Measurements from ENCODE around the gene CMSS1. TPM values are rescaled to one million over a fixed set of nuclear protein-coding genes. Genes with fewer than 3 reads are reported as not detected.

Gene CMSS1
- total RNA-seq (2014; rRNA removed; shearing (Covaris generic)), result 64.3 and 73.8 TPM in 2 replicates

DNA sequence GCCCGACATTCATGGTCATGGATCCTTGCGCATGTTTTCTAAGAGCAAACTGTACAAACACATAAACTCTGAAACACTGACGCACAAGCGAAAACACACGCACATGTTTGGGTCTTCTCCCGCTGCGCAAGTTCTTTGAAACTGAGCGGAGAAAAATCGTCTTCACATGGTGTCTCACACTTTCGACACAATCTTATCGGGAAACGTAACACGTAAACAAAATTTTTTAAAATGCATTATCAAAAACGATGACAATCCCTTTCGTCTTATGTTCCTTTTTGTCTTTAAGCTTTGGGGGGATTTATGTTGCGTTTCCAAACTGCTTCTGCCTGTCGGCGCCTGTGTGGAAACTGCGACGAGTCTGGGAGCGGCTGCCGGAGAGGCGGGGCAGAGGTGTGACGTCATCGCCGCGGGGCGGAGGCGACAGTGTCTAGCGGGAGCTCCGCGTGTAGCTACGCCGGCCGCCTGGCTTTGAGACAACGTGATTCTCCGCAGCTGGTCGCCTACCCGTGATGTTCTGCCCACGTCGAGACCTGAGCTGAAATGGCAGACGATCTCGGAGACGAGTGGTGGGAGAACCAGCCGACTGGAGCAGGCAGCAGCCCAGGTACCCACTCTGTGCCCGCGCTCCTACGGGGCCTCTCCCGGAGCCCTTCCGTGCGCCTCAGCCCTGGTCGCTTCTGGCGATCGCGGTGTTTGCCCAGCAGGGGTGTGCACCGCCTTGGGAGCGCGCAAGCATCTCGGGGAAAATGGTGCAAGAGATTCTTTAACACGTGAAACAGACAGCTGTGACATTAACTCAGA is at the start of gene CMSS1:
Gene CMSS1, plus strand, starts transcription at position 426 of the 804 bp plus-strand sequence.
- peak; percentile 96 for DNase-seq (ENCODE audit: low read depth)

- DNase-seq (ENCODE audit: low read depth), result no peak
These were observed 49.5 kb upstream of the CMSS1 start for GRCh38 chr3:99768126-99768525.

DNA sequence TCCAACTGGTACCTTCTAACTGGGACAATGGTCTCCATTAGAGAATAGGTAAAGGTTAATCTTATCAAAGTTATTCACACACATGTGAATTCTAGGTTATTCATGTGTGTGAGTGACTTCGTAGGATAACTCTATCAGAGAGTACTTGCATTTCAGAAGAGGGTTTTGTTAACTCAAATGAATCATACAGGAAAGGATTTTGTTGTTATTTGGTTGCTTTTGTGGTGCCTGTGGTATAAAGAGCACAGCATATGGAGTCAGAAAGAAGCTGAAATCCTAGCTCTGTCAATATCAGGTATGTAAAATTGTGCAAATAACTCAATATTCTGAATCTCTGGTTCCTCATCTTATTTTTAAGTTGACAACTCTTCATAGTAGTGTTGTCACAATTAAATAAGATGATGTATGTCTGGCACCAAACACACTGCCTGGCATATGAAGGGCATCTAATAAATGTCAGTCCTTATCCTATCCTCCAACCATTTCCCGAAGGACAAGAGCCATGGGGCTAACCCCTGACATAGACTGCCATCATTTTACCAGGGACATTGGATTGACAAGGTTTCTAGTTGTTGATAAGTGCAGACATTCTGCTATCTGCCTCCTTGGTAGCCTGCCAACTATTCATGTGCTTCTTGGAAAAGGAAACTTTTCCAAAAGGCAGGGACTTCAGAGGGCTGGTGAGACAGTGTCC is 48.7 kb upstream of the CMSS1 start:
- no peak for DNase-seq (ENCODE audit: low read depth)

GRCh38 chr3:99772171-99772570 is 45.5 kb upstream of the CMSS1 start:
- DNase-seq (ENCODE audit: low read depth), result no peak

DNA sequence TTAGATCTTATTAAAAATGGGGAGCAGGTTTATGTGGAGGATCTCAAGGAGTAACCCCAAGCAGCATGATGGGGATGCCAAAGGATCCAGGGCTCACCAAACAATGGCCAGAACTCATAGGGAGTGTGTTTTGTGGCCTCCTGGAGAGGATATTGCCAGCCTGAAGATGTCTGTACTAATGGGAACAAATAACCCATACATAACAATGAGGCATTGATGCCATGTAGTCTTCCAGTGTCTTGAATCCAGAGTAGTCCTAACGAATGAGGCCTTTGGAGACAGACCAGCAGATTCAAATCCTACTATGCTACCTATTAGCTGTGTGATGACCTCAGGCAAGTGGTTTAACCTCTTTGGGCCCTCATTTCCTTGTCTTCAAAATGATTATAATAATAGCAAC is 45.0 kb upstream of the CMSS1 start:
- no peak for DNase-seq (ENCODE audit: low read depth)

DNA sequence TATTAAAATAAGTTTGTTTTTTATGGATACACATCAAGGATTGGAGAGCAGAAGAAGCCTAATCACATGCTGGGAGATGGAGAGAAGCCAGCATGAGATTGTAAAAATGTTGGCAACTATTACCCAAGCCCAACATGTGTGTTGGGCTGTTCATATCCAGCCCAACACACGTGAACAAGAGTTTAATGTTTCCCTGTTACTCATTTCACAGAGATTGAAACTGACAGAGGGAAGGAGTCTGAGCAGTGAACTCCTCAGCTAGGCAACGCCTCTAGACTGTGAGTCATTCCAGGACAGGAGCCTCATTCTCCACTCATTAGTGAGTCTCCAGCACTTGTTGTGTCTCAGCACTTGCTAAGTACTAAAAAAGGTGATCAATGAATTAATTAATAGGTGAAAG is 43.2 kb upstream of the CMSS1 start:
- DNase-seq (ENCODE audit: low read depth), result peak; percentile 71

- DNase-seq (ENCODE audit: low read depth), result peak; percentile 74
These were observed 41.0 kb upstream of the CMSS1 start for GRCh38 chr3:99776516-99777209.

GRCh38 chr3:99777210-99777549 is 40.5 kb upstream of the CMSS1 start:
- no peak for DNase-seq (ENCODE audit: low read depth)

- no peak for DNase-seq (ENCODE audit: low read depth)
These were observed 40.0 kb upstream of the CMSS1 start for GRCh38 chr3:99777708-99778107.

DNA sequence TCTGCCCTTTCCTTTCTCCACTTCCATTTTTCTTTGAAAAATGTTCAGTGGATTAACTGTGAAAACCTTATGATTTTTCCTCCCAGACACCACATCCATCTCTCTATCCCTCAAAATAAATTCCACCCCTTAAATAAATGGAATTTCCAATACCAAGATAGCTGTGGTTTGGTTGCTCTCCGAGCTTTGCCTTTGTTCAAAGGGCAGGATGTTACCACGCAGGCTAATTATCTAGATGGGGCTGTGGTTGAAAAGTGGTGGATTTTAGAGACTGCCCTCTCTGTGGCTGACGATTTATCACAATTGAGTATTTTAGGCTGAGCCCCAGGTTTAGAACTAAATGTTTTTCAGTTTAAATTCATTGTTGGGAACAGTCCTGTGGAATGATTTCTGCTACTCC is 36.9 kb upstream of the CMSS1 start:
- peak; percentile 58 for DNase-seq (ENCODE audit: low read depth)

GRCh38 chr3:99781761-99782160 is 35.9 kb upstream of the CMSS1 start:
- DNase-seq (ENCODE audit: low read depth), result peak; percentile 26

GRCh38 chr3:99783011-99783573 is 34.6 kb upstream of the CMSS1 start:
- DNase-seq (ENCODE audit: low read depth), result peak; percentile 91

GRCh38 chr3:99789011-99789721 is 28.5 kb upstream of the CMSS1 start:
- DNase-seq (ENCODE audit: low read depth), result peak; percentile 66

- no peak for DNase-seq (ENCODE audit: low read depth)
These were observed 23.2 kb upstream of the CMSS1 start for GRCh38 chr3:99794485-99794884.

- no peak for DNase-seq (ENCODE audit: low read depth)
These were observed 22.1 kb upstream of the CMSS1 start for GRCh38 chr3:99795573-99795972.

- no peak for DNase-seq (ENCODE audit: low read depth)
These were observed 18.2 kb upstream of the CMSS1 start for GRCh38 chr3:99799422-99799821.

- DNase-seq (ENCODE audit: low read depth), result no peak
These were observed 14.4 kb upstream of the CMSS1 start for GRCh38 chr3:99803297-99803696.

DNA sequence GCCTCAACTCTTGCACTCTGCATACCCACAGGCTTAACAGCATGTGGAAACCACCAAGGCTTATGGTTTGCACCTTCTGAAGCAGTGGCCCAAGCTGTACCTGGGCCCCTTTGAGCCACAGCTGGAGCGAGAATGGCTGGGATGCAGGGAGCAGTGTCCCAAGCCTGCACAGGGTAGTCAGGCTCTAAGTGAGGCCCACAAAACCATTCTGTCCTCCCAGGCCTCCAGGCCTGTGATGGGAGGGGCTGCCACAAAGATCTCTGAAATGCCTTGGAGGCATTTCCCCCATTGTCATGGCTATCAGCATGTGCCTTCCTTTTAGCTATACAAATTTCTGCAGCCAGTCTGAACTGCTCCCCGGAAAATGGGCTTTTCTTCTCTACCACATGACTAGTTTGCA is 12.5 kb upstream of the CMSS1 start:
- no peak for DNase-seq (ENCODE audit: low read depth)

- peak; percentile 71 for DNase-seq (ENCODE audit: low read depth)
These were observed 9.4 kb upstream of the CMSS1 start for GRCh38 chr3:99808163-99808794.

DNA sequence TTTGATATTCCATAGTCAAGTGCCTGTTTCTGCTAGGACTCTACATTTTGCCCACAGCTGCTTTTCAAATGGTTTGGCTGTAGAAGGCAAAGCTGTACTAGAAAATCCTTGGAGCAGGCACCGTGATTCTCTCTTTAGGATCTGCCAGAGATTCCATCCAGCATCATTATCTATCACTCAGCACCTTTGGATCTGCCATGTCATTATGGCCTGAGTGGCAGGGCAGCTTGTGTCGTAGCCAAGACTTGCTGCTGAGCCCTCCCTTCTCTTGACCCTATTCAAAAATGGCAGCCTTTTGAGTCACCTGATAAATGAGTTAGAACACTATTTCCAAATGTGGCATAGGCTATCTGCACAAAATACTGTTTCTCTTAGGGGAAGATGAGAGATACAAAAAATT is 8.1 kb upstream of the CMSS1 start:
- DNase-seq (ENCODE audit: low read depth), result no peak

DNA sequence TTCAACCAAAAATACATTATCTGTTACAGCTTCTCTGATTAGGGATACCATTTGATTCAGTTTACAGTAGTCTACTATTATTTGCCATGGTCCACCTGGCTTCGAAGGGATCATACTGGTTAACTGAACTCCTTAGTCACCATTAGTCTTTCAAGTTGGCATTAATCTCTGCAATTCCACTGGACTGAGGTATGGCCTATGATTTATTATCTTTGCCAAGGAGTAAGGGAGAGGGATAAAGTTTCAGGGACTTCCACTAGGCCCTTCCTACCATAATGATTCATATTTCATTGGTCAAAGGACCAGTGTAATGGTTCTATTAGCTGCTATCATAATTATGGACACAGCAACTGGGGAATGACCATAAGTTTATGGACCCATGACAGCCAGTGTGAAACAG is 7.3 kb upstream of the CMSS1 start:
- DNase-seq (ENCODE audit: low read depth), result no peak
